Mucosa of stomach (tissue), 1 donor: Measurements from ENCODE around the gene KCNK17.

Experiments used
- H3K27me3 ChIP-seq: one replicate; pipeline ENCODE4 v1.7.0; 2013; ENCODE audit warnings: mild to moderate bottlenecking, low read length; ENCODE audit not compliant: control insufficient read depth, insufficient read depth
- H3K36me3 ChIP-seq: one replicate; pipeline ENCODE4 v1.7.0; 2013; ENCODE audit warnings: low read length; ENCODE audit not compliant: control insufficient read depth, insufficient read depth
- H3K4me1 ChIP-seq: one replicate; pipeline ENCODE4 v1.7.0; 2013; ENCODE audit warnings: mild to moderate bottlenecking, low read length; ENCODE audit not compliant: control insufficient read depth, insufficient read depth
- H3K4me3 ChIP-seq: one replicate; pipeline ENCODE4 v1.7.0; 2013; ENCODE audit warnings: low read length
- H3K9ac ChIP-seq: one replicate; pipeline ENCODE4 v1.7.0; 2013; ENCODE audit warnings: mild to moderate bottlenecking, low read length, moderate library complexity
- H3K9me3 ChIP-seq: one replicate; pipeline ENCODE4 v1.7.0; 2013; ENCODE audit warnings: mild to moderate bottlenecking, low read length, moderate library complexity; ENCODE audit not compliant: control insufficient read depth
- donor health status: Pancreatic carcinoma.

The KCNK17 gene

DNA sequence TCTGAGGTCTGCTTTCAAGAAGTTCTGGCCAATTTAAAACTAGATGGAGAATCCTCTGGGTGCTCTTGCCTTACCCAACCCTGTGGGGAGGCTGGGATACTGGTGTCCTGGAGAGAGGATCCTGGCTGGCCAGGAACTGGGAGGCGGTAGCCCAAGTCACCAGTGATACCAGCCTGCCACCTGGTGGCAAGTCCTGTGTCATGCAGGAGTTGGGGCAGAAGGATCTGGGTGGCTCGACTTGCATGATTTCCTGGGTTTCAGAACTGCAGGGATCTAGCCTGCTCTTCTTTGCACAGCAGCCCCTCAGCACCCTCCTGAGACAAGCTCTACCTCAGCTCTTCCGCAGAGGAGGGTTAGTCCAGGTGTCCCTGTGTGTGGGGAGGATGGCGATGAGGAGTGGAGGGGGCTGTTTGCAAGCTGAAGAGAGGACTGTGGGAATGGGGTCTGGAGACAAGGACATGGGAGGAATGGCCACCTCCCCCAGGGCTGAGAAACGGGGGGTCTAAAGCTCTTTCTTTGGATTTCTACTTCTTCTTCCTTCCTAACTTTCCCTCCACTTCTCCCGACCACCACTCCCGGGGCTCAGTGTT lies 4.2 kb downstream of the KCNK17 start:
- Histone ChIP-seq H3K27me3 (peaks cover 46% of the 10 kb centered on the region), H3K4me3 (no peak overlapping the region), H3K36me3 (no peaks in the 10 kb centered on the region), H3K9me3 (no peaks in the 10 kb centered on the region), H3K9ac (no peak overlapping the region), H3K4me1 (peaks cover 20% of the 10 kb centered on the region)

DNA sequence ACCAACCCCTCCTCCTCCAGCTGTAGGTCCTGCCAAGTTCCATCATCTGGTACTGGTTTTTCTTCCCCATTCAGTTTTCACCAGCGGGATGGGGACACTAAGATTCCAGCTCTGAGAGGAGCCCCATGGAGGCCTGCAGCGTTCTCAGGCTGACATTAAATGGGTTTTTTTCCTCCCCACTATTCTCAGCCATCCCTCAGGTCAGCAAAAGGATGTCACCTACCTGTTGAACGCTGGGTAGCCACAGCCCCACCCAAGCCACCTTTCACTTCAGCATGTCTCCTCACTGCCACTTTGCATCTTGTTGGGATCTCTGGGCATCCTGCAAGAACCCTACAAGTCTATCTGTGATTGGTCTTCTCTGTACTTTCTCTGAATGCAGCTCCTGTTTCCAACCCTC lies 6.8 kb downstream of the KCNK17 start:
- Histone ChIP-seq H3K4me3 (no peak overlapping the region), H3K36me3 (no peaks in the 10 kb centered on the region), H3K4me1 (peaks cover 6% of the 10 kb centered on the region), H3K9ac (no peak overlapping the region), H3K9me3 (no peaks in the 10 kb centered on the region), H3K27me3 (peaks cover 20% of the 10 kb centered on the region)

DNA sequence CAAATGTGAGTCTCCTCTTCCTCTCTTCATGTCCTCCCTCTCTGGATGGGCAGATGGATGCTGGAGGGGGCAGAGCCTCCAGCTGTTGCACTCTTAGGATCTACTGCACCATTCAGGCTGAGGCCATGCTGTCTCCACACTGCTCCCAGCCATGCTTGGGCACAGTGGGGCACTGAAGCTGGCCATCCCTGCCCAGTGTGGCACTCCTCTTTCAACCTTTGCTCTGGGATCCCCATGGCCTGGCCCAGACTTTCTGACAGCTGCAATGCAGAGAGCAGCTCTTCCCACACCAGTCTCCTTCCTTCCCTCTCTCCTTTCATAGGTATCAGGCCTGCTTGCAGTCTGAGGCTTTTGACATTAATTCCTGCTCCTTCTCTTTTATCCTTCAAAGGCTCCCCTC lies 9.3 kb downstream of the KCNK17 start:
- Histone ChIP-seq H3K27me3 (peaks cover 7% of the 10 kb centered on the region), H3K9ac (no peak overlapping the region), H3K36me3 (no peaks in the 10 kb centered on the region), H3K4me1 (peaks cover 6% of the 10 kb centered on the region), H3K4me3 (no peak overlapping the region), H3K9me3 (no peaks in the 10 kb centered on the region)

DNA sequence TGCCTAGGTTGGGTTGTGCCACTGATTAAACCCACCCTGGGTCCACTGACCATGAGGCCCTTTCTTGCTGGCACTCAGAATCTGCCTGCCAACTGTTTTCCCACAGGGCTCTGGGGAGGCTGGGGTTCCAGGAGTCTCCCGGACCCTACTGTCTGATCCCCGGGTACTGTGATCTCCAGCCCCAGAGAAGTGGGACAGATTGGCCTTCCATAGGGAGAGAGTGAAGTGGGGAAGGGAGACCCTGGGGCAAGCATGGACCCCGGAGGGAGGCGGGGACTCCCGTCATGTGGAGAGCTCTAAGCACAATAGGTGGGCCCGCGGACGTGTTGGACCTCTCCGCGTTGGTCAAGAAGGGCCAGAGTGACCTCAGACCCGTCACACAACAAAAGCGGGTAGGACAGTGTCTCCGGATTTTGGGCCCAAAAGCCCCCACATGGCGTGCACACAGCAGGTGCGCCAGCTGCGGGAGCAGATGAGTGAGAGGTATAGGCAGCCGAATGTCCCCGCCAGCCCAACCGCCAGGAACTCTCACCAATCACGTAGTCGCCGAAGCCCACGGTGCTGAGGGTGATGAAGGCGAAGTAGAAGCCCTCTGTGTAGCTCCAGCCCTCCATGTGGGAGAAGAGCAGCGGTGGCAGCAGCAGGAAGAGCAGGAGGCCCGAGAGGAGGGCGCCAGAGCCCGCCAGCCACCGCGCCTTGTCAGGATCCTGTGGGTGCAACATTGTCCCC lies 10.6 kb downstream of the KCNK17 start:
- no peaks in the 10 kb centered on the region for H3K9me3 ChIP-seq

DNA sequence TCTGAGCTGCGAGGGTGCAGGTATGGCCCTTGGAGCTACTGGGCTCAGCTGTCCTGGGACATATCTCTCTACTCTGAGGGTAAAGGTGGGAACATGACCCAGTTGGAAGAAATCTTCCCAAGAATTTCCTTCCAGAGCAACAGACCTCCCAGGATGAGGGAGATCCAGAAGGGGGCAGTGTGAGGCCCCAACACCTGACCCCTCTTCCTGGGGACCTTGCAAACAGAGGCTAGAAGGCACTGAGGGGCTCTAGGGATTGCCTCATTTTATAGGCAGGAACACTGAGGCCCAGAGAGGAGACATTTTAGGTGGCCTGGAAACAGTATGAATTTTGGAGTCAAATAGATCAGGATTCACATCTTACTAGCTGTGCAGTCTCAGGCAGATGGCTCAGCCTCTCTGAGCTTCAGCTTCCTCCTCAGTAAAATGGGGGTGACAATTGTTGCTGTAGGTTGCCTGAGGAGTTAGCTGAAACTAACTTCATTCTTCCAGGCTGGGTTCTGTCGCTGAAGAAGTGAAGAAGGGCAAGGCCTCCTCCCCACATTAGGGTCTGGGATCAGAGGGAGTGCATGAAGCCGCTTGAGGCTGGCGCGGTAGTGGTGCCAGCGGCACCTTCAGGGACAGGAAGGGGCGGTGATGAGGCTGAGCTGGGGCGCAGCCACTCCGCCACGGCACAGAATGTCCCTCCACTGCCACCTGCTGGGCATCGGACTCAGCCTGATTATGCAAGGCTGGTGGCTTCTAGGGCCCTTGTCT lies 11.4 kb downstream of the KCNK17 start:
- no peaks in the 10 kb centered on the region for H3K9me3 ChIP-seq
- no peak overlapping the region for H3K9ac ChIP-seq
- peaks cover 16% of the 10 kb centered on the region for H3K4me1 ChIP-seq
- peaks cover 10% of the 10 kb centered on the region for H3K27me3 ChIP-seq
- no peak overlapping the region for H3K4me3 ChIP-seq
- no peaks in the 10 kb centered on the region for H3K36me3 ChIP-seq

More for the DNA sequence above, 10.6 kb downstream of the KCNK17 start:
- no peaks in the 10 kb centered on the region for H3K36me3 ChIP-seq
- no peak overlapping the region for H3K9ac ChIP-seq
- peaks cover 10% of the 10 kb centered on the region for H3K27me3 ChIP-seq
- peaks cover 9% of the 10 kb centered on the region for H3K4me1 ChIP-seq
- H3K4me3 ChIP-seq, result no peak overlapping the region

DNA sequence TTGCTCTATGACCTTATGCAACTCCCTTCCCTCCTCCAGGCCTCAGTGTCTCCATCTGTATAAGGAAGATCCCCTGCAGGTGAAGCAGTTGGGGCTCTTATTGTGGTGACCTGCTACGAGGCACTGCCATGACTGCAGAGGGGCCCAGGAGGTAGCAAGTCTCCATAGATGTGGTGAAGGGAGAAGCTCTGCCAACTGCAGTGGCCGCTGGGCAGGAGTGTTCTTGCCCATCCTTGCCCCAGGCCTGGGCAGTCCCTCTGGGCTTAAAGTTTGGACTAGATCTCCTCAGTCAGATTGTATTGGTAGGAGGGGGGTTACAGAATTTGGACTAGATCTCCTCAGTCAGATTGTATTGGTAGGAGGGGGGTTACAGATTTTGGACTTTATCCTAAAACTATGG lies 12.2 kb downstream of the KCNK17 start:
- Histone ChIP-seq H3K9me3 (no peaks in the 10 kb centered on the region), H3K27me3 (peaks cover 10% of the 10 kb centered on the region), H3K9ac (no peak overlapping the region), H3K4me1 (peaks cover 20% of the 10 kb centered on the region), H3K4me3 (no peak overlapping the region), H3K36me3 (no peaks in the 10 kb centered on the region)

DNA sequence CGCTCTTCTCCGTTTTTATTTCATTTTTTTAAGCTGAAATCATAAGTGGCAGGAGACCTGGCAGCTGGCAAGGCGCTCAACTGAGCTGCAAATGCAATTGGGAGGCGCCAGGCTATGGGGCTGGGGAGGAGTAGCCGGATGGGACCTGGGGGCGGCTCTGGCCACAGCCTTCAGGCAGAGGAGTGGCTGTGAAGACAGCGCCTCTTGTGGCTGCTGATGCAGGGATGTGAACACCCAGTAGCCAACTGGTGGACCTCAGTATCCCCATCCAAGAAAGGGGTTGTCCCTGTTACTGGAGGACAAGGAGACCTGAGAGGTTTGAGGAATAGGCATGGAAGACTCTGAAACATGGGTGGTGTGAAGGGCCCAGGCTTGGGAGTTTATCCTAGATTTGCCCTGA lies 12.6 kb downstream of the KCNK17 start:
- Histone ChIP-seq H3K9ac (no peak overlapping the region), H3K36me3 (no peaks in the 10 kb centered on the region), H3K4me3 (no peak overlapping the region), H3K27me3 (peaks cover 10% of the 10 kb centered on the region), H3K4me1 (peaks cover 20% of the 10 kb centered on the region), H3K9me3 (no peaks in the 10 kb centered on the region)

DNA sequence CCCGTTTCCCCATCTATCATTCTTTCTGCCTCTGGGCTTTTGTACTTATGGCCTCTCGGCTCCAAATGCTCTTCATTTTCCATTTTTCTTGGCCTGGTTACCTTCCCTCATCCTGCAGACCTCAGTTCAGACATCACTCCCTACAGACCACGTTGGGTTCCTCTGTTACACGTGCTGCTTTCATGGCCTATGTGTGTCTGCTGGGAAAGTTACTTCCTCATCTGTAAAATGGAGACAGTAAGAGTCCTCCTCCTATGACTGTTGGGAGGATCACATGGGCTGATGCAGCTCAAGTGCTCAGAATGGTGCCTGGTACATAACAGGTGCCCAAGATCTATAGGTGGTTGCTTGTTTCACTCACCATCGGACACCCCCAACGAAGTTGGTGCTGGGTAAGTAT lies 13.5 kb downstream of the KCNK17 start:
- H3K4me3 ChIP-seq, result no peak overlapping the region
- no peaks in the 10 kb centered on the region for H3K36me3 ChIP-seq
- no peak overlapping the region for H3K9ac ChIP-seq
- H3K4me1 ChIP-seq, result peaks cover 25% of the 10 kb centered on the region
- H3K9me3 ChIP-seq, result no peaks in the 10 kb centered on the region
- peaks cover 10% of the 10 kb centered on the region for H3K27me3 ChIP-seq

DNA sequence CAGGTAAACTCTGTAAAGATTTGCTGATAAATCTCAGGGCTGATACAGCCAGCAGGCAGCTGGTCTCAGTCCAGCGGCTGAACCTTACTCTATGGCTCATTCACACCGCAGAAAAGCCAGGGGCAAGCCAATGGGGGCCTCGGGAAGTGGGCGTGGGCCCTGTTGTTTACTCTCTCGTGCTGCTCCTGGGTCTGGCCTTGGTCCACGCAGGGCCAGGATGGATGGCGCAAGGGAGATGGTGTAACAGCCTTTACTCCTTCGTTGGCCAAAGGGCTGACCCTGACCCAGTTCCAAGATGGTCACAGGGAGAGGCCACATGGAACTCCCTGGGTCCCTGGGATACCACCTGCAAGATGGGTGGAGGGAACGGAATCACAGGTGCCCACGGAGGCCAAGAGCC lies 16.2 kb downstream of the KCNK17 start:
- Histone ChIP-seq H3K9me3 (no peaks in the 10 kb centered on the region), H3K27me3 (peaks cover 10% of the 10 kb centered on the region), H3K4me1 (peaks cover 25% of the 10 kb centered on the region), H3K36me3 (no peaks in the 10 kb centered on the region), H3K9ac (no peak overlapping the region), H3K4me3 (no peak overlapping the region)

DNA sequence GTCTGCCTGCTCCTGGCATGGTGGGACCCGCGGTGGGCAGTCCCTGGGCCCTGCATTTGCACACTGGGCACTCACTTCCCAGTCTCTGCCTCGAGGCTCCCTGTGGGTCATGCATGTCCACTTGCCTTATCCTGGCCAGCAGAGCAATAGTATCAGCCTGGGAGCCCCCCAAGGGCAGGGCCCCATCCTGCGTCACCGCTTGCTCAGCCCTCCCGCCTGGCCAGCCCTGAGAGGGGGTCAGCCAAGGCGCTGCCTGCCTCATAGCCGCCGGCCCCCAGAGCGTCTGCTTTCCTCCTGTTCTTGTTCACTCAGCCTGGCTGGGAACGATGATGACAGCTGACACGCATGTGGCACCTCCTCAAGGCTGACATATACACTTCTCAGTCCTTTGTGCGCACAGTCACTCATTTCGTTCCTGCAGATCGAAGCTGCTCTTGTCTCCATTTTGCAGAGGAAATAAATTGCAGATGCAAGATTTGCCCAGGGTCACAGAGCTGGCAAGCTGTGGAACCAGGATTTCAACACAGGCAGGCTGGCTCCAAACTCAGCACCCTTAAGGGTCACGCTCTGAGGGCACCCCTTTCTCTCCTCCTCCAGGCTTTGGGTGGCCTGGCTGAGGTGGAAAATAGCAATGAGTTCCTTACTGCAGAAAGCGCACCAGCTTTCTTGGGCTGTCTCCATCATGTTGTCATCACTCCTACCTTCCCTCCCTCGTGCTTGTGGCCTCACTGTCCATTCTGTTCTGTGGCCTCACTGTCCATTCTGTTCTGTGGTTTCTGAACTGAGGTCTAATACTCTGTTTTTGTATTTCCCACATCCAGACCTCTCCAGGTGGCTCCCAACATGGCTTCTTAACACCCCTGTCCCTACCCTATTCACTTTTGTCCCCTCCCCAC lies 17.2 kb downstream of the KCNK17 start:
- Histone ChIP-seq H3K4me1 (peaks cover 19% of the 10 kb centered on the region), H3K36me3 (no peaks in the 10 kb centered on the region), H3K9ac (no peak overlapping the region), H3K4me3 (no peak overlapping the region), H3K27me3 (peaks cover 10% of the 10 kb centered on the region), H3K9me3 (no peaks in the 10 kb centered on the region)

DNA sequence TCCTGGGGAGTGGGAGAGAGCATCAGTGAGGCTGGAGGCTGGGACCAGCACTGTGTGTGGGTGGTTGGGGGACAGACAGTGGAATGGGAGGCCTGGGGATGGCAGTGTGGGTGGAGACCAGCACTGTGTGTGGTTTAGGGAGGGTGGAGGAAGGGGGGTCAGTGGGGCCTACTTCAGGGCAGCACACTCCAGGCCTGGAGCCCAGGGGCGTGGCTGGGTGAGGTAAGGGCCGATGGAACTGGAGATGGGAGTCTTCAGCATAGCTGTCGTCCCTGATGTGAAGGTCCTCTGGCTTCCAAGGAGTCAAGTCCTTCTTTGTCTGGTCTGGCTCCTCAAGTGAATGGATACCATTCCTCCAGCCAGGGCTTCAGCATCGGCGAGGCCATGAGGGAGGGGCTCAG lies 18.6 kb downstream of the KCNK17 start:
- no peak overlapping the region for H3K4me3 ChIP-seq
- peaks cover 3% of the 10 kb centered on the region for H3K27me3 ChIP-seq
- H3K4me1 ChIP-seq, result peaks cover 19% of the 10 kb centered on the region
- H3K36me3 ChIP-seq, result no peaks in the 10 kb centered on the region
- H3K9me3 ChIP-seq, result no peaks in the 10 kb centered on the region
- H3K9ac ChIP-seq, result no peak overlapping the region
